ENCODE results near the gene EDIL3.

The EDIL3 gene

GRCh38 chr5:84265739-84266550 is 118.7 kb downstream of the EDIL3 start:
- no peaks in the 10 kb centered on the region for H3K27me3 ChIP-seq (replicated peaks; ENCODE audit: control insufficient read depth, insufficient read depth, low read length, poor library complexity, severe bottlenecking)
- H3K4me1 ChIP-seq (ENCODE audit: control insufficient read depth, insufficient read depth, low read length, poor library complexity, severe bottlenecking) = no peaks in the 10 kb centered on the region
- H3K27ac ChIP-seq (ENCODE audit: insufficient read depth, low read length, poor library complexity, severe bottlenecking) = no peak overlapping the region
- no peak for DNase-seq
- H3K4me3 ChIP-seq (ENCODE audit: insufficient read depth, low read depth, low read length, poor library complexity, severe bottlenecking) = no peak overlapping the region
- no peaks in the 10 kb centered on the region for H3K36me3 ChIP-seq (ENCODE audit: control insufficient read depth, insufficient read depth, low read length)
- no peaks in the 10 kb centered on the region for H3K9me3 ChIP-seq (ENCODE audit: control insufficient read depth, low read length)

GRCh38 chr5:84265130-84265529 is 119.5 kb downstream of the EDIL3 start:
- Histone ChIP-seq H3K4me1 (ENCODE audit: control insufficient read depth, insufficient read depth, low read length, poor library complexity, severe bottlenecking) (no peaks in the 10 kb centered on the region), H3K27me3 (replicated peaks; ENCODE audit: control insufficient read depth, insufficient read depth, low read length, poor library complexity, severe bottlenecking) (no peaks in the 10 kb centered on the region), H3K27ac (ENCODE audit: insufficient read depth, low read length, poor library complexity, severe bottlenecking) (no peak overlapping the region), H3K4me3 (ENCODE audit: insufficient read depth, low read depth, low read length, poor library complexity, severe bottlenecking) (no peak overlapping the region), H3K36me3 (ENCODE audit: control insufficient read depth, insufficient read depth, low read length) (no peaks in the 10 kb centered on the region), H3K9me3 (ENCODE audit: control insufficient read depth, low read length) (no peaks in the 10 kb centered on the region)
- DNase-seq = no peak

- no peaks in the 10 kb centered on the region for H3K27me3 ChIP-seq (replicated peaks; ENCODE audit: control insufficient read depth, insufficient read depth, low read length, poor library complexity, severe bottlenecking)
- no peak overlapping the region for H3K27ac ChIP-seq (ENCODE audit: insufficient read depth, low read length, poor library complexity, severe bottlenecking)
- no peaks in the 10 kb centered on the region for H3K4me1 ChIP-seq (ENCODE audit: control insufficient read depth, insufficient read depth, low read length, poor library complexity, severe bottlenecking)
- no peak overlapping the region for H3K4me3 ChIP-seq (ENCODE audit: insufficient read depth, low read depth, low read length, poor library complexity, severe bottlenecking)
- DNase-seq = no peak
- H3K9me3 ChIP-seq (ENCODE audit: control insufficient read depth, low read length) = no peaks in the 10 kb centered on the region
- H3K36me3 ChIP-seq (ENCODE audit: control insufficient read depth, insufficient read depth, low read length) = no peaks in the 10 kb centered on the region
Measured at GRCh38 chr5:84260939-84261338, 123.7 kb downstream of the EDIL3 start.

DNA sequence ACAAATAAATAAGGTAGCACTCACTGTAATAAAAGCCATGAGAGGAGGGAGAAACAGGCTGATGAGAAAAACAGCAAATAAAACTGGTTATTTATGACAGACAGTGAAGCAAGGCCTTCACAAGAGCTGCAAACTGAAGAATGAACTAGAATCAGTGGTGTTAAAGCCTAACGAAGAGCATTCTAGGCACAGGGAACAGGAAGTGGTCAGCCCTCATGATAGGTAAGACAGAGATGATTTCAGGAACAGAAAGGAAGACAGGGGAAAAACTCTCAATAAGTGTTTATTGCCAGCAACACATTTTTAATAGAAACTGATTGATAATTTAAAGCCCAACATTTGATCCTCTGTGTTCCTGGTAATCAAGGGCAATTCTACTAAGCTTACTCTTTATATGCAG is 124.5 kb downstream of the EDIL3 start:
- Histone ChIP-seq H3K36me3 (ENCODE audit: control insufficient read depth, insufficient read depth, low read length) (no peaks in the 10 kb centered on the region), H3K9me3 (ENCODE audit: control insufficient read depth, low read length) (no peaks in the 10 kb centered on the region), H3K4me1 (ENCODE audit: control insufficient read depth, insufficient read depth, low read length, poor library complexity, severe bottlenecking) (no peaks in the 10 kb centered on the region), H3K27ac (ENCODE audit: insufficient read depth, low read length, poor library complexity, severe bottlenecking) (no peak overlapping the region), H3K27me3 (replicated peaks; ENCODE audit: control insufficient read depth, insufficient read depth, low read length, poor library complexity, severe bottlenecking) (no peaks in the 10 kb centered on the region), H3K4me3 (ENCODE audit: insufficient read depth, low read depth, low read length, poor library complexity, severe bottlenecking) (no peak overlapping the region)
- DNase-seq = no peak

- DNase-seq = no peak
- Histone ChIP-seq H3K27me3 (replicated peaks; ENCODE audit: control insufficient read depth, insufficient read depth, low read length, poor library complexity, severe bottlenecking) (no peaks in the 10 kb centered on the region), H3K9me3 (ENCODE audit: control insufficient read depth, low read length) (no peaks in the 10 kb centered on the region), H3K4me1 (ENCODE audit: control insufficient read depth, insufficient read depth, low read length, poor library complexity, severe bottlenecking) (no peaks in the 10 kb centered on the region), H3K27ac (ENCODE audit: insufficient read depth, low read length, poor library complexity, severe bottlenecking) (no peak overlapping the region), H3K4me3 (ENCODE audit: insufficient read depth, low read depth, low read length, poor library complexity, severe bottlenecking) (no peak overlapping the region), H3K36me3 (ENCODE audit: control insufficient read depth, insufficient read depth, low read length) (no peaks in the 10 kb centered on the region)
Measured at GRCh38 chr5:84259283-84260045, 125.2 kb downstream of the EDIL3 start.

GRCh38 chr5:84257061-84257460 is 127.6 kb downstream of the EDIL3 start:
- Histone ChIP-seq H3K27me3 (replicated peaks; ENCODE audit: control insufficient read depth, insufficient read depth, low read length, poor library complexity, severe bottlenecking) (no peaks in the 10 kb centered on the region), H3K4me3 (ENCODE audit: insufficient read depth, low read depth, low read length, poor library complexity, severe bottlenecking) (no peak overlapping the region), H3K36me3 (ENCODE audit: control insufficient read depth, insufficient read depth, low read length) (no peaks in the 10 kb centered on the region), H3K9me3 (ENCODE audit: control insufficient read depth, low read length) (no peaks in the 10 kb centered on the region), H3K4me1 (ENCODE audit: control insufficient read depth, insufficient read depth, low read length, poor library complexity, severe bottlenecking) (no peaks in the 10 kb centered on the region), H3K27ac (ENCODE audit: insufficient read depth, low read length, poor library complexity, severe bottlenecking) (no peak overlapping the region)
- no peak for DNase-seq

- H3K27me3 ChIP-seq (replicated peaks; ENCODE audit: control insufficient read depth, insufficient read depth, low read length, poor library complexity, severe bottlenecking) = no peaks in the 10 kb centered on the region
- H3K9me3 ChIP-seq (ENCODE audit: control insufficient read depth, low read length) = no peaks in the 10 kb centered on the region
- no peaks in the 10 kb centered on the region for H3K4me1 ChIP-seq (ENCODE audit: control insufficient read depth, insufficient read depth, low read length, poor library complexity, severe bottlenecking)
- DNase-seq = no peak
- H3K27ac ChIP-seq (ENCODE audit: insufficient read depth, low read length, poor library complexity, severe bottlenecking) = no peak overlapping the region
- no peak overlapping the region for H3K4me3 ChIP-seq (ENCODE audit: insufficient read depth, low read depth, low read length, poor library complexity, severe bottlenecking)
- no peaks in the 10 kb centered on the region for H3K36me3 ChIP-seq (ENCODE audit: control insufficient read depth, insufficient read depth, low read length)
Measured at GRCh38 chr5:84255315-84255714, 129.4 kb downstream of the EDIL3 start.

DNA sequence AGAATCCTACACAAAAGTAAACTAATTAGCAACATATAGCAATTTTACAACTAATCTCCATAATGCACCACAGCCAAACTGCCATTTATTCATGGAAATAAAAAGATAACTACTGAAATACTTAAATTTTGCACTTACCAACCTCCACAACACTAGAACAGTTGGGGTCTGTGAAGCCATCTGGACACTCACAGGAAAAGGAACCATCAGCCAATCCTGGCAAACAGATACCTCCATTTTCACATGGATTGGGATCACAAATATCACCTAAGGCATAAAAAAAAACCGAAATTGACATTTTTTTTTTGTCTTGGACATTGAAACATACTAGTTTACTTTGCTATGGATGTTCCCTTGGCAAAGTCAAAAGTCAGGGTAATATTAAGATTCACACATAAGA is 130.7 kb downstream of the EDIL3 start:
- Histone ChIP-seq H3K27ac (ENCODE audit: insufficient read depth, low read length, poor library complexity, severe bottlenecking) (no peak overlapping the region), H3K27me3 (replicated peaks; ENCODE audit: control insufficient read depth, insufficient read depth, low read length, poor library complexity, severe bottlenecking) (no peaks in the 10 kb centered on the region), H3K9me3 (ENCODE audit: control insufficient read depth, low read length) (no peaks in the 10 kb centered on the region), H3K36me3 (ENCODE audit: control insufficient read depth, insufficient read depth, low read length) (no peaks in the 10 kb centered on the region), H3K4me3 (ENCODE audit: insufficient read depth, low read depth, low read length, poor library complexity, severe bottlenecking) (no peak overlapping the region), H3K4me1 (ENCODE audit: control insufficient read depth, insufficient read depth, low read length, poor library complexity, severe bottlenecking) (no peaks in the 10 kb centered on the region)
- no peak for DNase-seq

DNA sequence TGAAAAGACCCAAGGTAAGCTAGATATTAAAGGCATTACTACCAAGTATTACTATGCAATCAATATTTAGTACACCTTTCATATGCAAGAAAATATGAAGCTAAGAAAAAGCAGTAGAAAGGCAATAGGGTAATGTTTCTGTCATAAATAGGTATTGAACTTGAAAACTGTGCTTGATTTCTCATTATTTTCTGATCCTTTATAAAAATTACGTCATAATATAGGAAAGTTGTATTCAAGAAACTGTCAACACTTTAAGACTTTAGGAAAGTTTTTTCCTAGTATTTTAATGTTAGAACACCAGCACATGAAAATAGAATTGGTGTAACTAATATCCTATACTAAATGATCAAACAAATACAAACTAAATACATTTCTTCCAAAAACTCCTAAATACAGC is 133.2 kb downstream of the EDIL3 start:
- Histone ChIP-seq H3K4me1 (ENCODE audit: control insufficient read depth, insufficient read depth, low read length, poor library complexity, severe bottlenecking) (no peaks in the 10 kb centered on the region), H3K9me3 (ENCODE audit: control insufficient read depth, low read length) (no peaks in the 10 kb centered on the region), H3K36me3 (ENCODE audit: control insufficient read depth, insufficient read depth, low read length) (no peaks in the 10 kb centered on the region), H3K27me3 (replicated peaks; ENCODE audit: control insufficient read depth, insufficient read depth, low read length, poor library complexity, severe bottlenecking) (no peaks in the 10 kb centered on the region), H3K27ac (ENCODE audit: insufficient read depth, low read length, poor library complexity, severe bottlenecking) (no peak overlapping the region), H3K4me3 (ENCODE audit: insufficient read depth, low read depth, low read length, poor library complexity, severe bottlenecking) (no peak overlapping the region)
- no peak for DNase-seq

DNA sequence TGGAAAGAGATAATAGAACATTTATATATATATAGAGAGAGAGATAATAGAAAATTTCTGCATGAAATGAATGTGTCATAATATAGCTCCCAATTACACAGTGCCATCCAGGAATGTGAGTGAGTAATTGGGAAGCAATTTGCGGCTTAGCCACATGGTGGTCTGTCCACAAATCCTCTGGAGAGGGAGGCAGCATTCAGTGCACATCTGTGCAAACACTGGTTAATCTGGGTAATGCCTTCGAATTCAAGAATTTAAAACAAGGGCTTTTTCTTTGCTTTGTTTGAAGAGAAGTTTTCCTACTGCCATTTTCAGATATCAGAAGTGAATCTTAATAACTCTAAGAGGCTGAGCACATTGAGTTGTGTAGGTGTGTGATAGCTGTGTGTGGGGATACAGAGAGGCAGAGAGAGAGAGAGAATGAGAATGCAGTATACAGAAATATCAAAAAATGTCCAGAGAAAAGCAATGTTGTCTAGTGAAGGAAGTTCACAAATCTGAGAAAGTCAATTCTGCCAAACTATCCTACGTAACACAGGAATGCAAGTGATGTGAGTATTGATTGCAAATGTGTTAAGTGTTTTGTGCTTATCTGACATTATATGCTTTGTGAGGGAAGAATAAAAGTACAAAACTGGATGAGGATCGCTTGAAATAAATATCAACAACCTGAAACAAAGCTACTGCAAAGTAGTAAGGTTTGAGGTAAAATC is 134.6 kb downstream of the EDIL3 start:
- no peak overlapping the region for H3K4me3 ChIP-seq (ENCODE audit: insufficient read depth, low read depth, low read length, poor library complexity, severe bottlenecking)
- no peak for DNase-seq

More for the DNA sequence above, 134.6 kb downstream of the EDIL3 start:
- H3K4me1 ChIP-seq (ENCODE audit: control insufficient read depth, insufficient read depth, low read length, poor library complexity, severe bottlenecking) = no peaks in the 10 kb centered on the region
- H3K27me3 ChIP-seq (replicated peaks; ENCODE audit: control insufficient read depth, insufficient read depth, low read length, poor library complexity, severe bottlenecking) = no peaks in the 10 kb centered on the region
- H3K27ac ChIP-seq (ENCODE audit: insufficient read depth, low read length, poor library complexity, severe bottlenecking) = no peak overlapping the region
- H3K9me3 ChIP-seq (ENCODE audit: control insufficient read depth, low read length) = no peaks in the 10 kb centered on the region
- no peaks in the 10 kb centered on the region for H3K36me3 ChIP-seq (ENCODE audit: control insufficient read depth, insufficient read depth, low read length)
